CD14-positive monocyte (primary cell): ENCODE data around the gene CCDC117. TPM values are rescaled to one million over a fixed set of nuclear protein-coding genes. Genes with fewer than 3 reads are reported as not detected.

ENCODE experiments used
- DNase-seq, 3 donors: peaks; one replicate each; pipeline ENCODE4 v3.0.0-alpha.2; 2011 to 2022
- H2AFZ ChIP-seq: 2 replicates; pipeline ENCODE4 v1.6.0; 2012; ENCODE audit warnings: mild to moderate bottlenecking, low read depth, low read length, inconsistent platforms; ENCODE audit not compliant: insufficient read depth, poor library complexity, severe bottlenecking
- H3K27ac ChIP-seq, 2 donors: 1 replicate in 1 of 2; 2 replicates in 1 of 2; pipeline ENCODE4 v1.5.1; 2012 to 2013; ENCODE audit warnings: low read length in 2 of 2, control low read depth in 1 of 2, inconsistent platforms in 1 of 2, low read depth in 1 of 2, mild to moderate bottlenecking in 1 of 2
- H3K27me3 ChIP-seq, 2 donors: one replicate each; pipeline versions ENCODE4 v1.6.0 to v1.6.1; 2011 to 2013; ENCODE audit warnings: low read length in 2 of 2; ENCODE audit not compliant: control insufficient read depth in 2 of 2, insufficient read depth in 2 of 2
- H3K36me3 ChIP-seq, 2 donors: replicated peaks in 1 of 2; 1 replicate in 1 of 2; 2 replicates in 1 of 2; pipeline versions ENCODE4 v1.5.1 to v1.6.1; 2012 to 2013; ENCODE audit warnings: low read length in 2 of 2, control low read depth in 1 of 2, inconsistent platforms in 1 of 2, mild to moderate bottlenecking in 1 of 2; ENCODE audit not compliant: insufficient read depth in 2 of 2, control insufficient read depth in 1 of 2
- H3K4me1 ChIP-seq, 2 donors: 1 replicate in 1 of 2; 2 replicates in 1 of 2; pipeline versions ENCODE4 v1.5.1 to v1.6.1; 2012 to 2013; ENCODE audit warnings: low read length in 2 of 2, control low read depth in 1 of 2, inconsistent platforms in 1 of 2, mild to moderate bottlenecking in 1 of 2, moderate library complexity in 1 of 2; ENCODE audit not compliant: insufficient read depth in 2 of 2, control insufficient read depth in 1 of 2
- H3K4me2 ChIP-seq: replicated peaks from 2 replicates; pipeline ENCODE3; 2012; ENCODE audit warnings: low read length, moderate library complexity, mild to moderate bottlenecking; ENCODE audit not compliant: poor library complexity, severe bottlenecking; ENCODE audit errors: extremely low read depth
- H3K4me3 ChIP-seq, 3 experiments: fragments of 200-600 bp in 1 of 3; sonication (generic) in 1 of 3; replicated peaks in 1 of 3; 1 replicate in 2 of 3; 2 replicates in 1 of 3; pipeline ENCODE4 v1.5.1; 2011 to 2013; ENCODE audit warnings: low read length in 3 of 3, mild to moderate bottlenecking in 3 of 3, control low read depth in 2 of 3, low read depth in 2 of 3, inconsistent platforms in 1 of 3, moderate library complexity in 1 of 3
- H3K79me2 ChIP-seq: 2 replicates; pipeline ENCODE4 v1.6.0; 2012; ENCODE audit warnings: mild to moderate bottlenecking, control low read depth, inconsistent platforms, low read length, moderate library complexity; ENCODE audit not compliant: insufficient read depth
- H3K9ac ChIP-seq: 2 replicates; pipeline ENCODE4 v1.6.0; 2017; ENCODE audit warnings: low read length, mild to moderate bottlenecking; ENCODE audit not compliant: insufficient read depth, poor library complexity, severe bottlenecking
- H3K9me3 ChIP-seq, 2 donors: replicated peaks in 1 of 2; 1 replicate in 1 of 2; 2 replicates in 1 of 2; pipeline versions ENCODE4 v1.5.1 to v1.6.1; 2012 to 2013; ENCODE audit warnings: low read length in 2 of 2, control low read depth in 1 of 2; ENCODE audit not compliant: control insufficient read depth in 1 of 2, insufficient read depth in 1 of 2
- H4K20me1 ChIP-seq: 2 replicates; pipeline ENCODE4 v1.6.0; 2012; ENCODE audit warnings: mild to moderate bottlenecking, low read length, control low read depth, moderate library complexity; ENCODE audit not compliant: insufficient read depth
- H3K27ac Mint-ChIP-seq, 7 donors: one replicate each; pipeline ENCODE4 v1.8.0; 2020; ENCODE audit warnings: mild to moderate bottlenecking in 7 of 7, mixed read lengths in 7 of 7, moderate library complexity in 6 of 7, inconsistent platforms in 2 of 7
- H3K27me3 Mint-ChIP-seq, 3 donors: one replicate each; pipeline ENCODE4 v1.8.0; 2021 to 2022; ENCODE audit warnings: low read depth in 3 of 3, mild to moderate bottlenecking in 3 of 3, mixed read lengths in 3 of 3, moderate library complexity in 3 of 3, inconsistent platforms in 1 of 3
- H3K36me3 Mint-ChIP-seq, 2 donors: one replicate each; pipeline ENCODE4 v1.8.0; 2020; ENCODE audit warnings: mixed read lengths in 2 of 2, inconsistent platforms in 1 of 2, mild to moderate bottlenecking in 1 of 2
- H3K4me1 Mint-ChIP-seq: one replicate; pipeline ENCODE4 v1.8.0; 2020; ENCODE audit warnings: mild to moderate bottlenecking, mixed read lengths
- H3K4me3 Mint-ChIP-seq, 2 donors: one replicate each; pipeline ENCODE4 v1.8.0; 2020; ENCODE audit warnings: mild to moderate bottlenecking in 2 of 2, mixed read lengths in 2 of 2, moderate library complexity in 1 of 2
- H3K9me3 Mint-ChIP-seq, 7 donors: one replicate each; pipeline ENCODE4 v1.8.0; 2020 to 2022; ENCODE audit warnings: mixed read lengths in 7 of 7, mild to moderate bottlenecking in 6 of 7, moderate library complexity in 6 of 7, inconsistent platforms in 2 of 7
- WGBS: methylation state at CpG from one replicate; pipeline ENCODE4 v1.1.5; 2013; ENCODE audit warnings: missing lambda C conversion rate; ENCODE audit not compliant: insufficient coverage; 5-methylcytosine and 5-hydroxymethylcytosine counted together
- intact Hi-C, 2 donors: fragments of 100-400 bp; cut with micrococcal nuclease; formaldehyde crosslinking; loops; one replicate each; pipeline versions ENCODE4 v1.15.0 to v1.15.1; 2023
- polyA plus RNA-seq, 3 donors: library from polyadenylated mRNA; depleted of rRNA in 1 of 3; unstranded in 2 of 3; stranded (reverse) in 1 of 3; fragments of 300-500 nt in 2 of 3; fragments of >200 nt in 1 of 3; fragmentation: Illumina TruSeq in 2 of 3; gene quantifications; 1 replicate in 2 of 3; 2 replicates in 1 of 3; pipeline ENCODE4 v1.2.3, GENCODE V29; 2012 to 2021
- small RNA-seq: library from RNA; depleted of rRNA; stranded (forward); fragments of <200 nt; gene quantifications from one replicate; pipeline ENCODE3, GENCODE V24; 2012; ENCODE audit warnings: low read depth; ENCODE audit not compliant: insufficient read length
- TF ChIP-seq, protein P1 (sequence below): fragments of 200-600 bp; IDR thresholded peaks from one replicate; pipeline ENCODE4 v1.8.0; 2022; ENCODE audit warnings: antibody characterized with exemption, mild to moderate bottlenecking

CCDC117 gene
- polyA plus RNA-seq, 3 donors: 6.8 to 12.6 (median 10.3) TPM

DNA sequence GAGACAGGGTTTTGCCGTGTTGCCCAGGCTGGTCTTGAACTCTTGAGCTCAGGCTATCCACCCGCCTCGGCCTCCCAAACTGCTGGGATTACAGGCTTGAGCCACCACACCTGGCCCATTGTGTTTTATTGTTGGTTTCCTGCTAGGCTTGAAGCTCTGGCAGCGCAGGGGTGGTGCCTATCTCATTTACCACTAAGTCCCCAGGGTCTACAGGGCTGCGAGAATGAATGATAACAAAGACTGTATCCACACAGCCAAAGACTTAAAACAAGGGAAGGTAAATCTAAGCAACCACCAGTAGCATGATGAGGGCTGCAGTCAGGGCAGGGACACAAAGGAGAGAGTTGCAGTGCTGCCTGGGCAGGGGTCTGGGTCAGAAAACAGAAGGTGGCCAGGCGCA is 65.1 kb downstream of the CCDC117 start:
- H3K27ac Mint-ChIP-seq: no peak overlapping the region
- WGBS: 84% methylated on average over 5 of the region's 6 CpGs
- peaks cover 15% of the 10 kb centered on the region for H3K4me1 Mint-ChIP-seq

More for the DNA sequence above, 65.1 kb downstream of the CCDC117 start:
- Histone ChIP-seq H3K4me3 (no peak overlapping the region), H3K9ac (no peak overlapping the region), H3K4me1 (peaks cover 7 to 8% of the 10 kb centered on the region in 2 donors), H4K20me1 (no peaks in the 10 kb centered on the region), H2AFZ (no peak overlapping the region), H3K4me2 (no peak overlapping the region), H3K36me3 (no peaks in the 10 kb centered on the region), H3K9me3 (no peaks in the 10 kb centered on the region), H3K27ac (no peak overlapping the region), H3K79me2 (no peaks in the 10 kb centered on the region), H3K27me3 (no peaks in the 10 kb centered on the region)
- no peak for DNase-seq
- peaks cover 0 to 2% (median 0%) of the 10 kb centered on the region in 7 donors for H3K9me3 Mint-ChIP-seq
- peaks cover 0 to 2% (median 2%) of the 10 kb centered on the region in 3 donors for H3K27me3 Mint-ChIP-seq
- TF ChIP-seq, protein P1, sequence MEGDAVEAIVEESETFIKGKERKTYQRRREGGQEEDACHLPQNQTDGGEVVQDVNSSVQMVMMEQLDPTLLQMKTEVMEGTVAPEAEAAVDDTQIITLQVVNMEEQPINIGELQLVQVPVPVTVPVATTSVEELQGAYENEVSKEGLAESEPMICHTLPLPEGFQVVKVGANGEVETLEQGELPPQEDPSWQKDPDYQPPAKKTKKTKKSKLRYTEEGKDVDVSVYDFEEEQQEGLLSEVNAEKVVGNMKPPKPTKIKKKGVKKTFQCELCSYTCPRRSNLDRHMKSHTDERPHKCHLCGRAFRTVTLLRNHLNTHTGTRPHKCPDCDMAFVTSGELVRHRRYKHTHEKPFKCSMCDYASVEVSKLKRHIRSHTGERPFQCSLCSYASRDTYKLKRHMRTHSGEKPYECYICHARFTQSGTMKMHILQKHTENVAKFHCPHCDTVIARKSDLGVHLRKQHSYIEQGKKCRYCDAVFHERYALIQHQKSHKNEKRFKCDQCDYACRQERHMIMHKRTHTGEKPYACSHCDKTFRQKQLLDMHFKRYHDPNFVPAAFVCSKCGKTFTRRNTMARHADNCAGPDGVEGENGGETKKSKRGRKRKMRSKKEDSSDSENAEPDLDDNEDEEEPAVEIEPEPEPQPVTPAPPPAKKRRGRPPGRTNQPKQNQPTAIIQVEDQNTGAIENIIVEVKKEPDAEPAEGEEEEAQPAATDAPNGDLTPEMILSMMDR: no peak
- H3K36me3 Mint-ChIP-seq: peaks cover 0 to 2% of the 10 kb centered on the region in 2 donors
- no peak overlapping the region for H3K4me3 Mint-ChIP-seq
- intact Hi-C loops: no loop called here

Small RNAs within 50 kb of the gene (small RNA-seq; reads per million reads assigned to genes)
- gene Z93930.1: not detected

Other genes starting within 250 kb of the CCDC117 start
- gene TTC28, start 92.9 kb upstream of the CCDC117 start, polyA plus RNA-seq: under 1 TPM in 2 of 3 donors, not detected in 1; 0.24 to 0.61 TPM
- 10 to 100 TPM in 1 of 3 donors, 1 to 10 TPM in 2; 6.6 to 13.1 (median 7.8) TPM for gene CHEK2, start 30.9 kb upstream of the CCDC117 start, polyA plus RNA-seq
- 10 to 100 TPM; 10.1 to 13.2 (median 10.3) TPM for gene HSCB, start 30.7 kb upstream of the CCDC117 start, polyA plus RNA-seq
- gene XBP1, start 27.9 kb downstream of the CCDC117 start, polyA plus RNA-seq: 100 to 1,000 TPM; 175 to 215 (median 201) TPM
- gene ZNRF3, start 110.9 kb downstream of the CCDC117 start, polyA plus RNA-seq: under 1 TPM in 1 of 3 donors, not detected in 2; 0.13 TPM